HG02938 (cell line): Measurements from ENCODE around the gene MZF1.
"Not testable (repeated sequence)": the region's sequence is repeated elsewhere in the genome, so short reads cannot be mapped to it uniquely, and the experiment has no call there.

Source experiments
- ATAC-seq: cut with Tn5 transposase; IDR thresholded peaks from one replicate; pipeline ENCODE4 v1.9.1; 2021; ENCODE audit warnings: mild to moderate bottlenecking, moderate library complexity; ENCODE audit not compliant: unreplicated experiment

The MZF1 gene

DNA sequence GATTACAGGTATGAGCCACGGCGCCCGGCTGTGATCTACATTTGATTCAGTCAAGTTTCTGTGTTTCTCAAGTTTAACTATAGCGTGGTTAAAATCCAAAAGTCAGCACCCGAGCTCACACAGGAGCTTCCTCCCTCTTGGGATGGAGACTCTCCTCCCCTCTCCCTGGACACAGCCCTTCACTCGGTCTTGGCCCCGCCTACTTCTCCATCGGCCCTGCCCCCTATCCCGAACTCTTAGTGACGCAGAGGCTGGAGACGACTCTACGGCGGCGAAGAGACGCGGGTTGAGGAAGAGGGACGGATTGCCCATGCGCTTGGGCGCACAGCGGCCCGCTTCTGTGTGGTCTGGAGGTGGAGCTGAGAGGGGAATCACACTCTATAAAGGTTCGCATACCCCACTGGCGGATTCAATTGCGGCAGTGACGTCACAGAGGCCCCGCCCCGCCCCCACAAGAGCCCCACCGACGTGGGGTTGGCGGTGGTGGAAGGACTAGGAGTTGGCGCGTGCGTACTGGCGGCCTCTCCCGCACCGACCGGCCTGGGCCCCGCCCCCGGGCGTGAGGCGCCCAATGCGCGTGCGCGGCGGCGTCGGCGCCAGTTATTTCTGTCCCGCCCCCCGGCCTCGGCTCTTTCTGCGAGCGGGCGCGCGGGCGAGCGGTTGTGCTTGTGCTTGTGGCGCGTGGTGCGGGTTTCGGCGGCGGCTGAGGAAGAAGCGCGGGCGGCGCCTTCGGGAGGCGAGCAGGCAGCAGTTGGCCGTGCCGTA, 29.1 kb downstream of the MZF1 start, which contains the start of gene TRIM28:
Gene TRIM28, plus strand, starts transcription at position 239 of the 765 bp plus-strand sequence. CDS start 694 bp downstream, outside the sequence.
- ATAC-seq = peak; percentile 84

DNA sequence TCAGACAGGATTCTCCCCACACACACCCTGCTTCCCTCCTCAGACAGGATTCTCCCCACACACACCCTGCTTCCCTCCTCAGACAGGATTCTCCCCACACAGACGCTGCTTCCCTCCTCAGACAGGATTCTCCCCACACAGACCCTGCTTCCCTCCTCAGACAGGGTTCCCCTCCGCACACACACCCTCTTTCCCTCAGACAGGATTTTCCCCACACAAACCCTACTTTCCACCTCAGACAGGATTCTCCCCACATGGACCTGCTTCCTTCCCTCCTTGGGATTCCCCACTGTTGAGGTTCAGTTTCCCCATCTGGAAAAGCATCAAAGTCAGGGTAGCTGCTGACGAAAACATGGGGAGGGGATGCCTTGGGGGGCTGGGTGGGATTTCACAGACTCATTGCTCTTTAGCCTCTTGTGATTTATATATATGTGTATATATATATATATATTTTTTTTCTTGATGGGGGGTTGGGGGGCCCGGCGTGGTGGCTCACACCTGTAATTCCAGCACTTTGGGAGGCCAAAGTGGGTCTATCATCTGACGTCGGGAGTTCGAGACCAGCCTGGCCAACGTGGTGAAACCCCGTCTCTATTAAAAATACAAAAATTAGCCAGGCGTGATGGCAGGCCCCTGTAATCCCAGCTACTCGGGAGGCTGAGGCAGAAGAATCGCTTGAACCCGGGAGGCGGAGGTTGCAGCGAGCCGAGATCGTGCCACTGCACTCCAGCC, 30.3 kb downstream of the MZF1 start:
- not testable (repeated sequence) for ATAC-seq

DNA sequence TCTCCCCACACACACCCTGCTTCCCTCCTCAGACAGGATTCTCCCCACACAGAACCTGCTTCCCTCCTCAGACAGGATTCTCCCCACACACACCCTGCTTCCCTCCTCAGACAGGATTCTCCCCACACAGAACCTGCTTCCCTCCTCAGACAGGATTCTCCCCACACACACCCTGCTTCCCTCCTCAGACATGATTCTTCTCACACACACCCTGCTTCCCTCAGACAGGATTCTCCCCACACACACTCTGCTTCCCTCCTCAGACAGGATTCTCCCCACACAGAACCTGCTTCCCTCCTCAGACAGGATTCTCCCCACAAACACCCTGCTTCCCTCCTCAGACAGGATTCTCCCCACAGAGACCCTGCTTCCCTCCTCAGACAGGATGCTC, 34.0 kb downstream of the MZF1 start:
- ATAC-seq = not testable (repeated sequence)

GRCh38 chr19:58538257-58539168, 34.6 kb downstream of the MZF1 start:
- ATAC-seq = no peak

DNA sequence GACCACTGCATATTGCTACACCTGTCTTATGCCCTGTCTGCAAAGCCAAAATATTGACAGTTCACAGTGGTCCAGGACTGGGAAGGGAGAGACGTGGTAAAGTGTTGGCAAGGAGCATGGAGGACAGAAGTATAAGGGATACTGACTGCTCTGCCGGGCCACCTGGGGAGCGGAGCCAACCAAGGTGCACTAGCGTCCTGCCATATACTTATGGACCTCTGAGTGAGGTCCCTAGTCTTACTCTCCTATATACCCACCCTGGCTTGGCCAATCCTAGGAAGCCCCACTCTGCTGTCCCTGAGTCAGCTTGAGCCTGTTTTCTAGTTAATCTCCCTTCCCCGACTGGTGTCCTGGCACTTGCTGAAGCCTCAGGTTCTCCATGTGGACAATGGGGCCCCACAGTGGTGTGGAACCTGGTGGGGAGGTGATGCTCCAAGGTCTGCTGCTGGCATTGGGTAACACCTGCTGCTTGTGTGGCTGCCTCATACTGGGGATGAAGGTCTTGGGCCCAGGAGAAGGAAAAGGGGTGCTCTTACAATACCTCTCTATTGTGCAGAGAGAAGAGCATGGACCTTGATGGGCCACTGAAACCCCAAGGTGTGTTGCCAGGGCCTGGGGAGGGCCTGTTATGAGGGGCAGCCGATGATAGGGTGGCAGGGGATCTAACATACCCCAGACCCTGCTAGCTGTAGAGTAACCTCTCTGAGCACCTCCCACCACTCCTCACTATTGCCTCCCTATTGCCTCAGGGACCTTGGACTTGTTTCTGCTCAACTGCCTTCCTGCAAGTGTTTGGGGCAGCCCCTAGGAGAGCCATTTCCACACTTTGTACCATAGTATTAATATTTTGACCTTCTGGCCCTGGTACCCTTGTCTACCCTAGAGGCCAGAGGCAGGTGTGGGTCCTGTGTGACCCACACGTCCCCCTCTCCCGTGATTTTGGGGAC, 36.0 kb downstream of the MZF1 start:
- no peak for ATAC-seq

- no peak for ATAC-seq
Measured at GRCh38 chr19:58535857-58536256, 37.3 kb downstream of the MZF1 start.

- no peak for ATAC-seq
Measured at GRCh38 chr19:58531034-58531840, 41.9 kb downstream of the MZF1 start.

GRCh38 chr19:58529405-58529804, 43.7 kb downstream of the MZF1 start:
- ATAC-seq = no peak

GRCh38 chr19:58522709-58523108, 50.4 kb downstream of the MZF1 start:
- ATAC-seq = no peak

GRCh38 chr19:58521651-58522050, 51.5 kb downstream of the MZF1 start:
- ATAC-seq = no peak

DNA sequence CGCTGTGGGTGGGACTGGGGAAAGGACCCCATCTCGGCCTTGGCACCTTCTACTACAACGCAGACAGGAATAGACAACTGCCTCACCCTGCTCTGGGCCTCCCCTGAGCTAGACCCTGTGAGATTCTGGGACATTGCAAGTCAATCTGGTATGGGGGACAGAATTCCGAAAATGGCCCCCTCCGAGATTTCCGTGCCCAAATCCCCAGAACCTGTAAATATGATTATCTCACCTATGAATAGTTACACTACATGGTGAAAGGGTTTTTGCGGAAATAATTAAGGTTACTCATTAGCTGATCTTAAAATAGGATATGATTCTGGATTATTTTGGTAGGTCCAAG, 52.9 kb downstream of the MZF1 start:
- ATAC-seq = no peak

- peak; percentile 84 for ATAC-seq
Measured at GRCh38 chr19:58519355-58520256, 53.5 kb downstream of the MZF1 start, which contains the start of gene ZBTB45. ZBTB45 (minus strand) TSS chr19:58519810; CDS start chr19:58517673, 2,137 bp downstream.

DNA sequence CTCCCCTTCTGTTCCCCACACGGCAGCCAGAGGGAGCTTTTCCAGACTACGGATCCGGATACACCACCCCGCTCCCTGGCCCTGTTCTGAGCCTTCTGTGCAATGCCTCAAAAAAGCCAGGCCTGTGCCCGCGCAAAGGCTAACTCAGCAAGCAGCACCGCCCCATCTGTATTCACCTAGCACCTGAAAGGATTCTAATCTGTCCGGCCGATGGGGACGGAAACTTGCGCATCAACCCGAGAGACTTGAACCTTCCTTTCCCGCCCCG, 54.1 kb downstream of the MZF1 start:
- ATAC-seq = no peak

DNA sequence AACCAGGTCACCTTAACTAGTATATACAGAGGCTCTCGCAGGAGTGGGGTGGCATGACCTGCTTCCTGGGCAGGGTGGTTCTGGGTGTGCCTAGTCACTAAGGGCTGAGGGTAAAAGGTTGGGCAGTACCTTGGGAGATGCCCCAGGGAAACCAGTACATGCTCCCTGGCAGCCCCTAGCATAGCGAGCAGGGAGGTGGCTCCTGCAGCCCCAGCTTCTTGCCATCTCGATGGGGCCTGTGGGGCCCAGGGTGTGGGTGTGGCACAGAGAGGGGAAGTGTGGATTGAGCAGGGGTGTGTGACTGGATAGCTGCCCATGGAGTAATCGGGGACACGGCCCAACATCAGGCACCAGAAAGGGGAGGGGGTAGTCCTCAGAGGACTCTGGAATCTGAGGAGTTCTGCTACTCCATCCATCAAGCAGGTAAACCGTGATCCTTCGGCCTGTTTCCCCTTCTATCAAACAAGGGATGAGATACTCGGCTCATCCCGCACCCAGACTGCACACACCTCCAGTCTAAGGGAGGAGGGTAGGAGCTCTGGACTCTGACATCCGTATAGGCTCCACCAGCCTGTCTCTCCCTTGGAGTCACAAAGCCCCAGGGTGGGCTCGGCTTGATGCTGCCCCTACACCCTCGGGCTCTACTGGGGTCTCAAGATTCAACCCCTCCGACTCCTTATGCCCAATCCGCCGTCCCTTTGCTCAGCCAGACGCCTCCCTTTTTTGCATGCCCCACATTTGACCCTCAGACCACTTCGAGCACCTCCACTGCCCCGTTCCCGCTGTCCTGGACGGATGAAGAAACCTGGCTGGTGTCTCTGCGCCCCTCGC, 54.7 kb downstream of the MZF1 start:
- ATAC-seq = no peak

GRCh38 chr19:58516964-58517833, 55.9 kb downstream of the MZF1 start:
- no peak for ATAC-seq

DNA sequence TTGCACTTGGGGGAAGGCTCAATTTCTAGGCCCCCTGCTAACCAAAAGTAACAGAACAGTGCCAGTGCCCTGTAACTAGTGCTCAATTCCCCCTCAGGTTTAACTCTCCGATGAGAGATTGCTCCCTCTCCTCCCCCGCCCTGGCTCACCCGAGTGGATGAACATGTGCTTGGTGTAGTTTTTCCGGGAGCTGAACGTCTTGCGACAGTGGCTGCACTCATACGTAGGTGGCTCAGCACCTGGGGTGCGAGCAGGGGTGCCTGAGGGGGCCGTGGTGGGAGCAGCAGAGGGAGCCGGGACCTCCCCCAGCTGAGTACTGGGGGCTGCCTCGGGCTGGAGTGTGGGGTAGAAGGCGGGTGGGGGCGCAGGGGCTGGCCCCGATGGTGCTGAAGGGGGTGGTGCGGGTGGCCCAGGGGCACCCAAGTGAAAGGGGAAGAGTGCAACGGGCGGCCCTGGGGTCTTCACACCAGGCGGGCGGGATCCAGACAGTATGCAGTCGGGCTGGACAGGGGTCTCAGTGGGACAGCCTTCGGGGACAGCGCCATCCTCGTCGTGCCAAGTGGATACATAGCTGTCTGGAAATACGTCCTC, 56.8 kb downstream of the MZF1 start:
- ATAC-seq = no peak
